Esophagus muscularis mucosa (tissue), 4 donors: ENCODE data around the gene ANK3. TPM values are rescaled to one million over a fixed set of nuclear protein-coding genes. Genes with fewer than 3 reads are reported as not detected.

Experiments used
- DNase-seq: peaks from one replicate; pipeline ENCODE4 v3.0.0-alpha.2; 2017; ENCODE audit errors: extremely low spot score
- H3K27ac ChIP-seq, 4 donors: fragments of 200-600 bp; sonication (generic); replicated peaks in 1 of 4; 1 replicate in 3 of 4; 2 replicates in 1 of 4; pipeline ENCODE4 v1.5.1; 2016 to 2019; ENCODE audit warnings: mild to moderate bottlenecking in 1 of 4
- H3K27me3 ChIP-seq, 4 donors: fragments of 200-600 bp; sonication (generic); one replicate each; pipeline versions ENCODE4 v1.5.1 to v1.6.0; 2016 to 2019
- H3K36me3 ChIP-seq, 4 donors: fragments of 200-600 bp; sonication (generic); one replicate each; pipeline ENCODE4 v1.5.1; 2016 to 2019
- H3K4me1 ChIP-seq, 4 donors: fragments of 200-600 bp; sonication (generic); one replicate each; pipeline ENCODE4 v1.5.1; 2016 to 2019
- H3K4me3 ChIP-seq, 4 donors: fragments of 200-600 bp; sonication (generic); 1 replicate in 2 of 4; 2 replicates in 2 of 4; pipeline ENCODE4 v1.5.1; 2016 to 2019; ENCODE audit warnings: mild to moderate bottlenecking in 4 of 4, moderate library complexity in 1 of 4
- H3K9me3 ChIP-seq, 4 donors: fragments of 200-600 bp; sonication (generic); 1 replicate in 3 of 4; 2 replicates in 1 of 4; pipeline ENCODE4 v1.5.1; 2016 to 2019
- EP300 ChIP-seq: sonication (generic); formaldehyde crosslinking; IDR thresholded peaks from one replicate; pipeline ENCODE4 v1.6.1; 2017; ENCODE audit warnings: antibody characterized with exemption
- POLR2A ChIP-seq: fragments of 450-650 bp; IDR thresholded peaks from one replicate; pipeline ENCODE4 v1.6.1; 2017; ENCODE audit warnings: antibody characterized with exemption, moderate library complexity, mild to moderate bottlenecking, low read depth
- POLR2AphosphoS5 ChIP-seq, 2 donors: sonication (generic); formaldehyde crosslinking; IDR thresholded peaks; one replicate each; pipeline ENCODE4 v1.6.1; 2017; ENCODE audit warnings: antibody characterized with exemption in 2 of 2
- WGBS: methylation state at CpG from one replicate; pipeline ENCODE4 v1.1.5; 2018; 5-methylcytosine and 5-hydroxymethylcytosine counted together
- intact Hi-C: fragments of 100-400 bp; cut with DNase I; formaldehyde crosslinking; loops from one replicate; pipeline ENCODE4 v1.15.1; 2023
- total RNA-seq, 4 donors: library from RNA; depleted of rRNA; stranded (reverse); fragments of >200 nt; gene quantifications; one replicate each; pipeline versions ENCODE4 v1.1.0 to v1.2.1, GENCODE V29; 2016
- TF ChIP-seq, protein P1 (sequence below), 3 experiments: fragments of 200-600 bp in 2 of 3; fragments of 450-650 bp in 1 of 3; sonication (generic) in 2 of 3; IDR thresholded peaks; one replicate each; pipeline ENCODE4 v1.5.1; 2017 to 2019; ENCODE audit warnings: antibody characterized with exemption in 3 of 3, mild to moderate bottlenecking in 2 of 3, moderate library complexity in 1 of 3

ANK3 gene
- total RNA-seq, 4 donors from 2014 or later: 25.5 to 44.9 (median 26.6) TPM

DNA sequence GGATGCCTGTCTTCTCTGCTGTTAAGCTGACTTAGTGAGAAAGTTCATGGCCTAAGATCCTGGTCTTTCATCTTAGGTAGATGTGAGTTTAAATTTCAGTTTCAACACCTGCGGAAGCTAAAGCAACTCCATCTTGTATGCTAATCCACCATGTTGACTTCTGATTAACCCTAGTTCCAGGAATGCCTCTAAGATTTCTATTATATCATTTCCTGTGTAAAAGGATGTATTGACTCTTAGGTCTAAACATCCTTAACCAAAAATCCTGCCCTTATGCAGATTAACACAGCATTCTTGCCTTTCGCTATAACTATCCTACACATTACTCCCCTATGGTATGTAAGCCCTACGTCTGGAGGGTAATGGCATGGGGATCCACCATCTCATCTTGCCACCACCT lies 388.9 kb downstream of the ANK3 start:
- H3K27ac ChIP-seq: no peak overlapping the region

DNA sequence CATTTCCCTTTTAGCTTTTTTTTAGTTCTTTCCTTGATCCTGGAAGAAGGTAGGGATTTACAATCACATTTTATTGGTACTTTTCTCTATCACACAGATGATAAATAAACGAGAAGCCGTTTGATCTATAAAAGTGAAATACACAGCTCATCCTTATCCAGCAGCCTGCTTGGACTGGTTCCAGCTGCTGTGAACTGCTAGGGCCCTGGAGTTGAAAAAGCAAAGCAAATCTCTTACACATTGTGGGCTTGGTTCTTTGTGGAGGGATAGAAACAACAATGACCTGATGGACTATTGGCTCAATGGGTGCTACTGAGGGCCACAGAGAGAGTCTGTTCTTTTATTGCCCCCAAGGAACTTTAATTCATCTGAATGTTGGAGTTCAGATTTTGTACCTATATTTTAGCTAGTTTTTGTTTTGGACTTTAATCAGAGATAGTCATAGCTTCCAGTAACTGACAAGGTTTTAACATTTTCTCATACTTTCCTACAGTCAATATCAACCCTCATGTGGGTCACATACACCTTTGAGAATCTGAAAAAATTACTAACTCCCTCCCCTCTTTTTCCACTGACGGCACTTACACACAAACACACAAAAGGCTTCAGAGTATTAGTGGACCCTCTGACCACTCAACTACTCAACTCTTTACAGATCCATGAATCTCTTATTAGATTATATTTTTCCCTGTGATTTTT lies 391.7 kb downstream of the ANK3 start:
- 57% methylated on average over 3 of the region's 3 CpGs for whole genome bisulfite sequencing
- intact Hi-C loops: no loop called here
- H3K4me3 ChIP-seq: no peak overlapping the region
- H3K9me3 ChIP-seq: no peaks in the 10 kb centered on the region
- no peaks in the 10 kb centered on the region for H3K27me3 ChIP-seq
- H3K27ac ChIP-seq: no peak overlapping the region
- H3K4me1 ChIP-seq: peaks cover 0 to 6% (median 2%) of the 10 kb centered on the region in 4 donors
- no peaks in the 10 kb centered on the region for H3K36me3 ChIP-seq
- DNase-seq: no peak
- TF ChIP-seq, protein P1, sequence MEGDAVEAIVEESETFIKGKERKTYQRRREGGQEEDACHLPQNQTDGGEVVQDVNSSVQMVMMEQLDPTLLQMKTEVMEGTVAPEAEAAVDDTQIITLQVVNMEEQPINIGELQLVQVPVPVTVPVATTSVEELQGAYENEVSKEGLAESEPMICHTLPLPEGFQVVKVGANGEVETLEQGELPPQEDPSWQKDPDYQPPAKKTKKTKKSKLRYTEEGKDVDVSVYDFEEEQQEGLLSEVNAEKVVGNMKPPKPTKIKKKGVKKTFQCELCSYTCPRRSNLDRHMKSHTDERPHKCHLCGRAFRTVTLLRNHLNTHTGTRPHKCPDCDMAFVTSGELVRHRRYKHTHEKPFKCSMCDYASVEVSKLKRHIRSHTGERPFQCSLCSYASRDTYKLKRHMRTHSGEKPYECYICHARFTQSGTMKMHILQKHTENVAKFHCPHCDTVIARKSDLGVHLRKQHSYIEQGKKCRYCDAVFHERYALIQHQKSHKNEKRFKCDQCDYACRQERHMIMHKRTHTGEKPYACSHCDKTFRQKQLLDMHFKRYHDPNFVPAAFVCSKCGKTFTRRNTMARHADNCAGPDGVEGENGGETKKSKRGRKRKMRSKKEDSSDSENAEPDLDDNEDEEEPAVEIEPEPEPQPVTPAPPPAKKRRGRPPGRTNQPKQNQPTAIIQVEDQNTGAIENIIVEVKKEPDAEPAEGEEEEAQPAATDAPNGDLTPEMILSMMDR (IDR thresholded peaks at IDR 0.05): no peak
- no peak for TF ChIP-seq EP300

More for the DNA sequence above, 388.9 kb downstream of the ANK3 start:
- Histone ChIP-seq H3K4me3 (no peak overlapping the region), H3K4me1 (peaks cover 0 to 7% (median under 1%) of the 10 kb centered on the region in 4 donors), H3K9me3 (no peaks in the 10 kb centered on the region), H3K36me3 (no peaks in the 10 kb centered on the region), H3K27me3 (no peaks in the 10 kb centered on the region)
- intact Hi-C loops: no loop called here
- TF ChIP-seq, protein P1 (IDR thresholded peaks at IDR 0.05): no peak
- TF ChIP-seq POLR2AphosphoS5 (IDR thresholded peaks at IDR 0.05) (no peak), POLR2A (no peak), EP300 (no peak)
- no peak for DNase-seq
- WGBS: 100% methylated on average over 3 of the region's 3 CpGs

DNA sequence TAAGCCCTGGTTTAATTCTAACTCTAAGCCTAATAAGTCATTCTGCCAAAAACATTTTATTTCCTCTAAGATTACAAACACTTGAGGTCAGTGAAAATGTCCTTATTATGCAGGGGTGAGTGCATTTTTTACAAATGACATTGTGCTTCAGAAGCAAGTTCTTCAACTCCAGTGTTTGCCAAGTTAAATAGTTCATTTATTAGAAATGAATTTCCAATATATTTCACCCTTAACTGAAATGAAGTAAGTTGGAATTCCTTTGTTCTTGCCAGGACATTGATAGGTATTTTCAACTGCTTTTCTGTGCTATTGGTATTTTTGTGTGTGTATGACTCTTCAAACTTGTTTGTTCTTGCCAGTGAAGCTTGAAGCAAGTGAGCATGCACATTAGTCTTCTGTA lies 393.8 kb downstream of the ANK3 start:
- no peak overlapping the region for H3K27ac ChIP-seq
- no peak overlapping the region for H3K4me3 ChIP-seq
- TF ChIP-seq, protein P1 (IDR thresholded peaks at IDR 0.05): no peak
- TF ChIP-seq POLR2A: no peak
- TF ChIP-seq EP300: no peak
- TF ChIP-seq POLR2AphosphoS5 (IDR thresholded peaks at IDR 0.05): no peak
- intact Hi-C loops: no loop called here
- H3K36me3 ChIP-seq: no peaks in the 10 kb centered on the region
- no peak for DNase-seq
- no peaks in the 10 kb centered on the region for H3K9me3 ChIP-seq
- H3K4me1 ChIP-seq: peaks cover 2 to 22% (median 9%) of the 10 kb centered on the region in 4 donors
- H3K27me3 ChIP-seq: no peaks in the 10 kb centered on the region

DNA sequence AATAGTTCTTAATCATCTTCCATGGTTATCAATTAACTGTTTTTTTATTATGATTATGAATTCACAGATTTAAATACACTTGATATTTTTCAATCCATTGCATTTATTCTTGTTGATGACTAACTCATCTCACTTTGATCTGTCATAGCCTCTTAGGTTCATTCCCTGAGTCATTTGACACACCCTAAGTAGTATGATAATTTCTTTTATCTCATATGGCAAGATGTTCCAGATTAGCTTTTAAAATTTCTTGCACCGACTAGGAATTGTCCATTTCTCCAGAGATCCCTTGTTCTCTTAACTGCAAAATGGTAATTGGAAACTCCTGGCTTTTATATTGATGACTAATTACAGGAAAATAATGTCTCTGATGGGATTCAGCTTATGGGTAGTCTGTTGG lies 395.7 kb downstream of the ANK3 start:
- 67% methylated on average over 1 of the region's 1 CpG for WGBS
- no peaks in the 10 kb centered on the region for H3K36me3 ChIP-seq
- no peak for DNase-seq

DNA sequence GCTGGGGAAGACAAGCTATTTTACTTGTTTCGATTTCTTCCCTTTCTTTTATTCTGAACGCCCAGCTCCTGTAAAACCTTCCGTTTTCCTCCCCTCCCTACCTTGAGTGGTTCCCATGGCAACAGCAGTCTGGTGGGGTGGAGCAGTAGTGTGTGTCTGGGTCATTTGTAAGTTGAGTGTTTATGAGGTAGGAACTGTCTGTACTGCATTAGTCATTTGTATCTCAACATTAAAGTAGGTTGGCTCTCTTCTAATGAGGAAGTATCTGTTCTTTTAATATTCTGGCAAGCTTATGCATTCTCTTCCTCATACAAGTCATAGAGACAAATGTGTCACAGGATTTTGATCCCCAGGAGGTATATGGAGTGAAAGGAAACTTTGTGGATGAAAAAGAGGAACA lies 398.0 kb downstream of the ANK3 start:
- peaks cover 2 to 22% (median 9%) of the 10 kb centered on the region in 4 donors for H3K4me1 ChIP-seq
- H3K27ac ChIP-seq: peak overlapping the region; percentile 52 to 63 (median 55)
- H3K36me3 ChIP-seq: no peaks in the 10 kb centered on the region
- no peak for DNase-seq
- intact Hi-C loops: no loop called here
- no peak for TF ChIP-seq POLR2A
- TF ChIP-seq EP300: no peak
- peak; percentile 50 to 55 for TF ChIP-seq POLR2AphosphoS5 (IDR thresholded peaks at IDR 0.05)
- TF ChIP-seq, protein P1 (IDR thresholded peaks at IDR 0.05): no peak
- 16% methylated on average over 3 of the region's 3 CpGs for WGBS
- peak overlapping the region; percentile 1 to 45 (median 16) for H3K4me3 ChIP-seq
- peaks cover 0 to 6% (median 0%) of the 10 kb centered on the region in 4 donors for H3K9me3 ChIP-seq
- H3K27me3 ChIP-seq: no peaks in the 10 kb centered on the region

More for the DNA sequence above, 395.7 kb downstream of the ANK3 start:
- Histone ChIP-seq H3K27me3 (no peaks in the 10 kb centered on the region), H3K4me1 (peaks cover 2 to 22% (median 9%) of the 10 kb centered on the region in 4 donors), H3K27ac (no peak overlapping the region), H3K4me3 (no peak overlapping the region), H3K9me3 (no peaks in the 10 kb centered on the region)
- intact Hi-C loops: no loop called here
- no peak for TF ChIP-seq POLR2AphosphoS5 (IDR thresholded peaks at IDR 0.05)
- no peak for TF ChIP-seq EP300
